ENCODE measurements around the gene MCOLN3.

DNA sequence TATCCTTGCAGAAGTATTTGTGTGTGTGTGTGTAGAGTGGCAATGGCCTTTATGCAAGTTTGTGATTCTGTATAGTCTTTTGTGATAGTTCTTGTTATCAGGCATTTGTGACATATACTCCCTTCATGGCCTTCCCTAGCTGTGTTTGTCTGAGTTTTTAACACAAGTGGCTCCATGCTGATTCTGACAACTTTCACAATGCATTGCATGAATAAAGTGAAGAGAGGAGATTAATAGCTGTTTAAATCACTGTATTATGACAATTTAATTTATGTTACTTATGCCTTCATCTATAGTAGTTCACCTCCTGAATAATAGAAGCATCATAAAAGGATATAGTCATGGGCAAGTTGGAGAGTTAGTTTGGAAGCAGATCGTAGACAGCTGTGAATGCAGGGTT is 17.2 kb upstream of the MCOLN3 start:
- no peak for TF ChIP-seq CHD1 (IDR thresholded peaks at IDR 0.05; ENCODE audit: low read depth, low read length)
- no peak for TF ChIP-seq CTCF (conservative IDR thresholded peaks at IDR 0.05; ENCODE audit: low read depth, low read length)
- TF ChIP-seq MAZ (IDR thresholded peaks at IDR 0.05; ENCODE audit: borderline replicate concordance, low read depth, low read length): no peak
- no peak for TF ChIP-seq POLR2A (IDR thresholded peaks at IDR 0.05; ENCODE audit: low read depth, low read length)
- no peak for TF ChIP-seq RFX5 (IDR thresholded peaks at IDR 0.05; ENCODE audit: low read depth, low read length)
- TF ChIP-seq FOS (IDR thresholded peaks at IDR 0.05; ENCODE audit: low read depth, low read length): no peak
- no peak for TF ChIP-seq MAFK (IDR thresholded peaks at IDR 0.05; ENCODE audit: low read depth, low read length)
- TF ChIP-seq MXI1 (IDR thresholded peaks at IDR 0.05; ENCODE audit: borderline replicate concordance, low read depth, low read length): no peak
- no peak for TF ChIP-seq RAD21 (IDR thresholded peaks at IDR 0.05; ENCODE audit: low read length)
- no peak for TF ChIP-seq ELK1 (IDR thresholded peaks at IDR 0.05; ENCODE audit: borderline replicate concordance, low read depth, low read length)

All from IMR-90 (cell line).